GM12874 (cell line): ENCODE measurements around the gene ATF7IP2.

Experiments used
- TF ChIP-seq, protein P1 (sequence below): IDR thresholded peaks from 2 replicates; pipeline ENCODE4 v1.5.1; 2011; ENCODE audit warnings: low read depth, mild to moderate bottlenecking, control low read depth, low read length, moderate library complexity; ENCODE audit not compliant: insufficient read depth

ATF7IP2 gene, protein sequence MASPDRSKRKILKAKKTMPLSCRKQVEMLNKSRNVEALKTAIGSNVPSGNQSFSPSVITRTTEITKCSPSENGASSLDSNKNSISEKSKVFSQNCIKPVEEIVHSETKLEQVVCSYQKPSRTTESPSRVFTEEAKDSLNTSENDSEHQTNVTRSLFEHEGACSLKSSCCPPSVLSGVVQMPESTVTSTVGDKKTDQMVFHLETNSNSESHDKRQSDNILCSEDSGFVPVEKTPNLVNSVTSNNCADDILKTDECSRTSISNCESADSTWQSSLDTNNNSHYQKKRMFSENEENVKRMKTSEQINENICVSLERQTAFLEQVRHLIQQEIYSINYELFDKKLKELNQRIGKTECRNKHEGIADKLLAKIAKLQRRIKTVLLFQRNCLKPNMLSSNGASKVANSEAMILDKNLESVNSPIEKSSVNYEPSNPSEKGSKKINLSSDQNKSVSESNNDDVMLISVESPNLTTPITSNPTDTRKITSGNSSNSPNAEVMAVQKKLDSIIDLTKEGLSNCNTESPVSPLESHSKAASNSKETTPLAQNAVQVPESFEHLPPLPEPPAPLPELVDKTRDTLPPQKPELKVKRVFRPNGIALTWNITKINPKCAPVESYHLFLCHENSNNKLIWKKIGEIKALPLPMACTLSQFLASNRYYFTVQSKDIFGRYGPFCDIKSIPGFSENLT

DNA sequence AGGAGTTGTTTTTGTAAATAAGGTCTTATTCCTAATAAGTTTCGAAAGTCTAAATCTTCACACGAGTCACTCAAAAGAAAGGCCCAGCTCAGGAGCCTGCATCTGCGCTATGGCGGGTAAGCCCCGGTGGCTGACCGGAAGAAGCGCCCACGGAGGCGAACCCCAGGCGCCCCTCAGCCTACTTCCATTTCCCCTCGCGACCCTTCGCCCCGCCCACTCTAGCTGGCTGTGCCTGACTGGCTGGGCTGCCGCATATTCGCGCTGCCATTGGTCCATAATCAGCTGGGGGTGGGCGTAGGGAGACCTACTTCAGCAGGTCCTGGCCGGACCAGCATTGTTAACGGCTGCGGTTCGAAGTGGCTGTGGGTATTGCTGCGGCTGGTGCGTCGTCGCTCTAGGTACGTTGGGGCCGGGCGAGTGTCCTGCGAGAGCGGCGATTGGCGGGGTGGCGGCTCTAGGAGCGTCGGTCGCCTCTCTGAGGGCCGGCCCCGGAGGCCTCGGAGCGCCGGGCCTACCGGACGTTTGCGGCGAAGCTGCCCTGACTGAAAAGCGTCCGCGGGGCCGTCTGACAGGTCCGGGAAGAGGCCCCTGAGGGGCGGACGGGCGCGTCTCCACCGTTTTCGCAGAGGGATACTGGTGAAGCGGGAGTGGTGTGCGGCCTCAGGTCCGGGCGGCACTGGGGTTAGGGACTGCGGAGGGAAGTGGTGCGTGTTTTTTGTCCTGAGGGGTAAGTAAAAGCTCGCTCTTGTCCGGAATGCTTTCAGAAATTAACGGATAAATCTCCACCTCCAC lies at the start of gene ATF7IP2:
Gene ATF7IP2 (plus strand): TSS at position 337 of the 792 bp plus-strand sequence. CDS start 44,560 bp downstream, outside the sequence.
- TF ChIP-seq, protein P1, sequence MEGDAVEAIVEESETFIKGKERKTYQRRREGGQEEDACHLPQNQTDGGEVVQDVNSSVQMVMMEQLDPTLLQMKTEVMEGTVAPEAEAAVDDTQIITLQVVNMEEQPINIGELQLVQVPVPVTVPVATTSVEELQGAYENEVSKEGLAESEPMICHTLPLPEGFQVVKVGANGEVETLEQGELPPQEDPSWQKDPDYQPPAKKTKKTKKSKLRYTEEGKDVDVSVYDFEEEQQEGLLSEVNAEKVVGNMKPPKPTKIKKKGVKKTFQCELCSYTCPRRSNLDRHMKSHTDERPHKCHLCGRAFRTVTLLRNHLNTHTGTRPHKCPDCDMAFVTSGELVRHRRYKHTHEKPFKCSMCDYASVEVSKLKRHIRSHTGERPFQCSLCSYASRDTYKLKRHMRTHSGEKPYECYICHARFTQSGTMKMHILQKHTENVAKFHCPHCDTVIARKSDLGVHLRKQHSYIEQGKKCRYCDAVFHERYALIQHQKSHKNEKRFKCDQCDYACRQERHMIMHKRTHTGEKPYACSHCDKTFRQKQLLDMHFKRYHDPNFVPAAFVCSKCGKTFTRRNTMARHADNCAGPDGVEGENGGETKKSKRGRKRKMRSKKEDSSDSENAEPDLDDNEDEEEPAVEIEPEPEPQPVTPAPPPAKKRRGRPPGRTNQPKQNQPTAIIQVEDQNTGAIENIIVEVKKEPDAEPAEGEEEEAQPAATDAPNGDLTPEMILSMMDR, result no peak

DNA sequence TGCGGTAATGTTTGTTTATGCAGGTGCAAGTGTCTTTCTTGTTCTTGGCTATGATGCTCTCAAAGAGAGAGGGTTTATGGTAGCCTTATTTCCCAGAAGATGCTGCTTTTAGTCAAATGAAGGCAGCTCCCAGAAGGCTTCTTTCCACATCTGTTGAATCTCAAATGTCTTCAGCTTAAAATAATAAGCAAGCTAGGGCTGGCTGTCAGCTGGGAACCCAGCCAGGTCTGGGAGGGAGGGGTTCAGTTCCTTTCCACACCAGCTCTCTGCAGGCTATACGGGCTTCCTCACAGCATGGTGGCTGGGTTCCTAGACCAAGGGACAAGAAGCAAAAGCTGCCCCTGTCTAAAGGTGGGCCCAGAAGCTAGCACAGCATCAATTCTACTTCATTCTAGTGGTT lies 47.4 kb upstream of the ATF7IP2 start:
- TF ChIP-seq, protein P1, result no peak

DNA sequence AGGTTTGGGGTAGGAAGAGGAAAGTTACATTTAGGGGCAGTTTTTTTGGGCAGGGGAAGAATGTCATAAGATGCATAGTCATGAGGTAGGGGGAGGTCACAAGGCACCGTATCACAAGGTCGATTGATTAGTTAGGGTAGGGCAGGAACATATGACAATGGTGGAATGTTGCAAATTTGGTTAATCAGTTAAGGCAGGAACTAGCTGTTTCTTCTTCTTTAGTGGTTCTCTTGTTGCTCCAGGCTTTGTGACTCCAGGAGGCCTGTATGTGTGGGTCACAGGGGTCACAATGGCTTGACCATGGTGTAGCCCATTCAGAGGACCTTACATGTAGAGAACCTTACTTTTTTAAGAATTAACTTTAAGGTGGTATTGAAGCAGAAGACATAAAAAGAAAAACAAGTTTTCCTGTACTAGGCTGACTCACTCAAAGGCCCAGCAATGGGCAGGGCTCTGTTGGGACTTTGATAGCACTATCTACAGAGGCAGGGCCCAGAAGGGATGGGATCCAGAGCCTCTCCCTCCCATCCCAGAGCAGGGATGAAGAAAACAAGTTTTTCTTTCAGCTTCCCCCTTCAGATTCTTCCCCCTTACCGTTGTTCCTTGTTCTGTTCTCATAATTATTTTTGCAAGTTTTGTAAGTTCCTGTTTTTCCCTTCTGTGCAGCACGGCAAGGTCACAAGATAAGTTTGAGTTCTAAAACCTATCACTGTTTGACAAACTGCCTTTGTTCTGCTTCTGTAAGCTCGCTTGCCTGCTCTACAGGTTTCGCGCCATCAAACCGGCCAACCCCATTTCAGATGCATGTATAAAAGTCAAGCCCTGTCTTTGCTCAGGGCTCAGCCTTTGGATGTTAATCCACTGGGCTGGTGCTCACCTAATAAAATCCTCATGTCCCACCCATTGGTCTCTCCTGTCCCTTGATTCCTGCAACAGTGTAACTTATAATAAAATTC lies 45.8 kb upstream of the ATF7IP2 start:
- TF ChIP-seq, protein P1, result no peak

DNA sequence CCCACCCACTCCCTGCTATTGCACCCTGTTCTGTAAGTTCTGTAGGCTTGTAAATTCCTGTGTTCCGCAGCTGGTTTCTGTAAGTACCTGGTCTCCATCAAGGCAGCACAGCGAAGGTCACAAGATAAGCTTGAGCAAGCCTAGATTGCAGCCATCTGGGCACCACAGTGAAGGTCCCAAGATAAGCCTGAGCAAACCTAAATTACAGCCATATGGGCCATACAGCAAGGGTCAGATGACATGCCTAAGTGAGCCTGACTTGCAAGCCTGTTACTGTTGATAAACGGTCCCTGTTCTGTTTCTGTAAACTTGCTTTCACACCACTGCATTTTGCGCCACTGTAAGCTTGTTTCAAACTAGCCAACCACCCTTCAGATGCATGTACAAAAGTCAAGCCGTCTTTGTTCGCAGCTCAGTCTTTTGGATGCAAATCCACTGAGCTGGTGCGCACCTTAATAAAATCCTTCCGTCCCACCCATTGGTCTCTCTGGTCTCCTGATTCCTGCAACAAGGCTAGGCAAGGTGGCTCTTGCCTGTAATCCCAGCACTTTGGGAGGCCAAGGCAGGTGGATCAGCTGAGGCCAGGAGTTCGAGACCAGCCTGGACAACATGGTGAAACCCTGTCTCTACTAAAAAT lies 42.6 kb upstream of the ATF7IP2 start:
- TF ChIP-seq, protein P1, result no peak

DNA sequence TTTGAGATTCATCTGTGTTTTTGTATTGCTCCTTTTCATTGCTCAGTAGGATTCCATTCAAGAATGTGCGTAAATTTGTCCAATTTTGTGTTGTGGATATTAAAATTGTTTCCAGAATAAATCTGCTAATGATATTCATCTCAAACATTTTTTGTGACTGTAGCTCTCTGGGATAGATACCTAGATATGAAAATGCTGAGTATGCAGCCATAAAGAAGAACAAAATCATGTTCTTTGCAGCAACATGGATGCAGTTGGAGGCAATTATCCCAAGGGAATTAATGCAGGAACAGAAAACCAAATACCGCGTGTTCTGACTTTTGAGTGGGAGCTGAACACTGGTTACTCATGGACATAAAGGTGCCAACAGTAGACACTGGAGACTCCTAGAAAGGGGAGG lies 40.2 kb upstream of the ATF7IP2 start:
- TF ChIP-seq, protein P1, result no peak

DNA sequence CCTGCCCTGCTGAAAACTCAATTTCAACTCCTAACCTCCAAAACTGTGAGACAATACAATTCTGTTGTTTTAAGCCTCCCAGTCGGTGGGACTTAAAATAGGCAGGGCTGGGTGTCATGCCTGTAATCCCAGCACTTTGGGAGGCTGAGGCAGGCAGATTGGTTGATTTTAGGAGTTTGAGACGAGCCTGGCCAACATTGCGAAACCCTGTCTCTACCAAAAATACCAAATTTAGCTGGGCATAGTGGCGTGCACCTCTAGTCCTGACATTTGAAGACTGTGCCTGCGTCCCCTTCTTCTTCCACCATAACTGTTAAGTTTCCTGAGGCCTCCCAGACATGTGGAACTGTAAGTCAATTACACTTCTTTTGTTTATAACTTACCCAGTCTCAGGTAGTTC lies 36.0 kb upstream of the ATF7IP2 start:
- TF ChIP-seq, protein P1, result no peak
